Measurements from ENCODE around the gene ARHGAP10. TPM values are rescaled to one million over a fixed set of nuclear protein-coding genes. Genes with fewer than 3 reads are reported as not detected.
A peak's percentile ranks its signal among the peaks of the same experiment; 100 is the strongest.

ARHGAP10 gene
- total RNA-seq, 1 experiment from 2014 or later, result 36.9 TPM

DNA sequence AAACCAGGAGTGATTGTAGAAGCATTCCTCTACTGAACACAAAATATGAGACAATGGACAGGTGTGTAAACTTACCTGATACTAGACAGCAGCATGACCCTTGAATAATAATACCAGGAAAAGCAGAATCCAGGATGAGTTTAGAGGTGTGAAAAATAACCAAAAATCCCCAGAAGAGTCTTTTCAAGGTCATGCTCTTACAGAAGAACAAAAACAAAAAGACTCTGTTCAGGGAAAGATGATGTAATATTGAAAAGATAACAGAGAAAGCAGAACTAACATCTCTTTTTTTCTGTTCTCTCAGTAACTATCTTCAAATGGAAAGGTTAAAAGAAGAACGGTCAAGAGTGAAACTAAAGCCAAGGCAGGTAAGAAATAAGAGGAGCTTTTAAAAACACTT, 14.0 kb upstream of the ARHGAP10 start:
- H3K27ac ChIP-seq, result no peak overlapping the region
- H3K4me1 ChIP-seq (replicated peaks), result peaks cover 20% of the 10 kb centered on the region
- no peaks in the 10 kb centered on the region for H3K9me3 ChIP-seq (replicated peaks)
- H3K4me3 ChIP-seq, result no peak overlapping the region
- no peak for DNase-seq (ENCODE audit: low read depth in 1 of 2, low spot score in 2 of 2)
- H3K27me3 ChIP-seq (replicated peaks), result no peaks in the 10 kb centered on the region
- H3K36me3 ChIP-seq, result no peaks in the 10 kb centered on the region

DNA sequence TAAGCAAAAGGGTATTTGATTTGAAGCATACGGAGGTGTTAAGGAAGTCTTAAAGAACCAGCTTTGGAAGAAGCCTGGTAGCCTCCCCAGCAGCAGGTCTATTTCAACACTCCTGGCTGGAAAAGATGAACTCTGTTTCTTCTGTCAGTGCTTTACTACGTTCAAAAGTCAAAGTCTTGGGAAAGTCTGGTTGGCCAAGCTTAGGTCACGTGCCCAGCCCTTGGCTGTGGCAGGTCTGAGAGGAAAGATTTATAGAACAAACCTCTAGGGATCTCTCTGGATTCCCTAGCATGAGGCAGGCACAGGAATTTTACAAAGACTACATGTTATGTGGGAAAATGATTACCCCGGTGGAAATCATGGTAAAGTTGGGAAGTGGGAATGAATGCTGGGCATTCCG, 8.6 kb upstream of the ARHGAP10 start:
- no peaks in the 10 kb centered on the region for H3K9me3 ChIP-seq (replicated peaks)
- no peak for DNase-seq (ENCODE audit: low read depth in 1 of 2, low spot score in 2 of 2)
- no peaks in the 10 kb centered on the region for H3K27me3 ChIP-seq (replicated peaks)
- no peaks in the 10 kb centered on the region for H3K36me3 ChIP-seq
- no peak overlapping the region for H3K4me3 ChIP-seq
- H3K27ac ChIP-seq, result no peak overlapping the region
- no peaks in the 10 kb centered on the region for H3K4me1 ChIP-seq (replicated peaks)

DNA sequence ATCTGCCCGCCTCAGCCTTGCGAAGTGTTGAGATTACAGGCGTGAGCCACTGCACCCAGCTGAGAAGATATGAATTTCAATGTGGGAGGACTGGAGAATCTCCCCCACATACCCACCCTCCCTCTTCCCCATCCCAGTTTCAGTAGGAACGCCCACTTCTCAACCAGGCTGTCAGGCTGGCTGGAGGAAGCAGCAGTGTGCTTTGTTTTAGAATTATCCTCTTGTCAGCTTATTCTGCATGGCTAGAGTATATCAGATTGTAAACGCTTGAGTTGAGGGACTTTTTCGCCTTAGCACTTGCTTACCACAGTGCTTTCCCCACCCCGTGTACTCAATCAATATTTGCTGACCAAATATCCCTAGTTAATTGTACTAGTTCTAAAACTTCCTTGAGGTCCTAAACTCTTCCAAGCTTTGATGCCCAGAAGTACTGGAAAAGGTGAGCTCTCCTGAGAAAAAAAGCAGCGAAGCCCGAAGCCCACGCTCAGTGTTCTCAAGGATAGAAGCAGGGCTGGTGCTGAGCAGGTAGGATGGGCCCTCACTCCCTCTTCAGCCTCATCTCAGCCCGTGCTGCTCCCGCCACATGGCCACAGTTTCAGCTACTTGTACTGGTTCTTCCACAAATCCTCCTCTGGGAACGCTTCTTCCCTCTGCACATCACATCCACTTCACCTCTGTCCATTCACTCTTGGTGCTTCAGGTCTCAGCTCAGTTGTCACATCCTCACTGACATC, 7.3 kb upstream of the ARHGAP10 start:
- no peak overlapping the region for H3K4me3 ChIP-seq
- no peaks in the 10 kb centered on the region for H3K27me3 ChIP-seq (replicated peaks)
- H3K27ac ChIP-seq, result no peak overlapping the region
- no peaks in the 10 kb centered on the region for H3K36me3 ChIP-seq
- H3K9me3 ChIP-seq (replicated peaks), result no peaks in the 10 kb centered on the region
- DNase-seq (ENCODE audit: low read depth in 1 of 2, low spot score in 2 of 2), result no peak
- H3K4me1 ChIP-seq (replicated peaks), result no peaks in the 10 kb centered on the region

DNA sequence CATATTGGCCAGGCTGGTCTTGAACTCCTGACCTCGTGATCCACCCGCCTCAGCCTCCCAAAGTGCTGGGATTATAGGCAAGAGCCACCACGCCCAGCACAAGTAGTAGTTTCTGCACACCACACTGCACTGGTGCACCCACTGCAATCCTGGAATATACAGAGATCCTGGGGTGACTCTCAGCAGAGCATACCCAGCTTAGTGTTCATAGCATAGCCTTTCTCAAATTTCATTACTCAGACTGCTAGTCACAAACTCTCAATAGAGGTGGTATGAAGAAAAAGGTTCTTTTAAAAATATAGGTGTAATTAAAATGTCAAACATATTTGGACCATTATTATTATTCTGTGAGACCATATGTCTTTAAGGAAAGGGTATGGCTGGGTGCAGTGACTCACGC, 6.2 kb upstream of the ARHGAP10 start:
- no peak overlapping the region for H3K27ac ChIP-seq
- H3K27me3 ChIP-seq (replicated peaks), result no peaks in the 10 kb centered on the region
- no peak for DNase-seq (ENCODE audit: low read depth in 1 of 2, low spot score in 2 of 2)
- H3K4me3 ChIP-seq, result no peak overlapping the region
- no peaks in the 10 kb centered on the region; the same call in 1 of the 2 replicates for H3K4me1 ChIP-seq (replicated peaks)
- H3K9me3 ChIP-seq (replicated peaks), result no peaks in the 10 kb centered on the region
- H3K36me3 ChIP-seq, result no peaks in the 10 kb centered on the region

DNA sequence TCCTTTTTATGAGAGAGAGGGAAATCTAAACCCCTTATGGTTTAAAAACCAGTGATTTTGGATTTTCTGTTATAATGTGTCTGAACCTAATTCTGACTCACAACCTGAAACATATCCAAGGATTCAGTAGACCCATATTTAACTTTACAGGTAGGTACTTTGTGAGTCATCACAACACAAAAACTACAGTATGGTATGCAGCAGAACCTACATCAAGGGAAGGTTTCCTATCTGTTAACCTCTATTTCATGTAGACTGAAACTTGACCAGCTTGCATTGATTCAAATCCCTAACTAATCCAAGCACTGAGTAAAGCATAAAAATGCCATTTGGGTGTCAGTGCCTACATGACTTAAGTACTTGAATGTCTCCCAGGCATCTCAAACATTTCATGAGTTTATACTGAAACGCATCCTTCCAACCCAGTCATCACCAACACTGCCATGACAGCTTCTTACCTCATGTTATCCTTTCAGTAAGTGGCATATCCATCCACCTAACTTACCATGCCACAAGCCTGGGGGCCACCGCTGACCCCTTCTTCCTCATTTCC, 4.3 kb upstream of the ARHGAP10 start:
- no peak overlapping the region for H3K4me3 ChIP-seq
- DNase-seq (ENCODE audit: low read depth in 1 of 2, low spot score in 2 of 2), result no peak
- no peak overlapping the region for H3K27ac ChIP-seq
- no peaks in the 10 kb centered on the region for H3K27me3 ChIP-seq (replicated peaks)
- H3K9me3 ChIP-seq (replicated peaks), result no peaks in the 10 kb centered on the region
- peaks cover 6% of the 10 kb centered on the region for H3K36me3 ChIP-seq
- H3K4me1 ChIP-seq (replicated peaks), result peaks cover 6% of the 10 kb centered on the region

DNA sequence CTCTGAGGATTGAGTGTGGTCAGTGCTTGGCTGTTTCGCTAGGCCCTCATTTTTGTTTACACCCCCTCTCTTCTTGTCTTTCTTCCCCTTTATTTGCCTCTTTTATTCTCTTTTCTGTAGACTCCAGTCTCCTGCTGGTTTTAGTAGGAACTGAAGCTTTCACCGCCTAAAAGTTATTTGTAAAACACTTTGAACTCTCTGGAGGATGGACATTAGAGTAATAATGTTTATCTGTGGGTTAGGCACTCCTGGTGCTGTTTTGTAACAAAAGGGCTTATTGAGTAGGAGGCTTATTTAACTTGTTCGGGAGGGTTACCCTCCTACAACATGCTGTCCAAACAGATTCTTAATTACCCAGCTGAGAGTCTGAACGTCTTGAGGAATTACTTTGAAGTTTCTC, 1.6 kb upstream of the ARHGAP10 start:
- DNase-seq (ENCODE audit: low read depth in 1 of 2, low spot score in 2 of 2), result no peak
- Histone ChIP-seq H3K4me3 (no peak overlapping the region), H3K27me3 (replicated peaks) (no peaks in the 10 kb centered on the region), H3K27ac (no peak overlapping the region), H3K36me3 (peaks cover 6% of the 10 kb centered on the region), H3K9me3 (replicated peaks) (no peaks in the 10 kb centered on the region), H3K4me1 (replicated peaks) (peaks cover 27% of the 10 kb centered on the region)

DNA sequence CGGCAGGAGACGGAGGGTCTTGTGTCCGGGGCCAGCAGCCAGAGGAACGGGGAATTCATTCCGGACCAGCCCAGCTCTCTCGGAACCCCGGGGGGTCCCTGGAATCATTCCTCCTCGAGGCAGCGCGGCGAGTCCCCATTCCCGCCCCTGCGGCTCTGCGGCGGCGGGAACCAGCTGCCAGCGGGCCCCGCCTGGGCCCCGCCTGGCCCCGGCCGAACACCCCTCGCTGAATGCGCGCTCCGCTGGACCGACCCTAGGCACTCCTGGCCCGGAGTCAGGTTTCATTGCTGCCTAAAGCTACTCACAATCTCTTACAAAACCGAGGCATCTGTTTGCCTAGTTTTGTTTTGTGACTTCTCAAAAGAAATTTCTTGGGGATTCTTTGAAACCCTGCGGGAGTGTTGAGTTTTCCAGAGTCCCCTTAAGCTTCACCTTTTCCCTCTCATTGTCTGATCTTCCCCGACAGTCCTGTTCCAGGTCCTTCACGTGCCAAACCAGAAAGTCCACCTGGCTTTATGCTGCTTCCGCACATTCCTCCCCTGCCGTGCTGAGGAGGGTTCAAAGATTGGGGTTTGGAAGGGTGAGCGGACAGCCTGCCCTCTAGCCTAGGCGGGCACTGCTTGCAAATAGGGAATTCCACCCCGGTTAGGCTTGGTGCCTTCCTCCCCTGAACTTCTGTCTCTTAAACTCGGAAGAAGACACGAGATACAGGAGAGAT, 789 bp downstream of the ARHGAP10 start:
- Histone ChIP-seq H3K27ac (peak overlapping the region; percentile 73), H3K27me3 (replicated peaks) (no peaks in the 10 kb centered on the region), H3K9me3 (replicated peaks) (no peaks in the 10 kb centered on the region), H3K36me3 (peaks cover 6% of the 10 kb centered on the region), H3K4me1 (replicated peaks) (peaks cover 49% of the 10 kb centered on the region), H3K4me3 (peak overlapping the region; percentile 91)
- peak in 1 of 2 experiments; percentile 52 for DNase-seq (ENCODE audit: low read depth in 1 of 2, low spot score in 2 of 2)

DNA sequence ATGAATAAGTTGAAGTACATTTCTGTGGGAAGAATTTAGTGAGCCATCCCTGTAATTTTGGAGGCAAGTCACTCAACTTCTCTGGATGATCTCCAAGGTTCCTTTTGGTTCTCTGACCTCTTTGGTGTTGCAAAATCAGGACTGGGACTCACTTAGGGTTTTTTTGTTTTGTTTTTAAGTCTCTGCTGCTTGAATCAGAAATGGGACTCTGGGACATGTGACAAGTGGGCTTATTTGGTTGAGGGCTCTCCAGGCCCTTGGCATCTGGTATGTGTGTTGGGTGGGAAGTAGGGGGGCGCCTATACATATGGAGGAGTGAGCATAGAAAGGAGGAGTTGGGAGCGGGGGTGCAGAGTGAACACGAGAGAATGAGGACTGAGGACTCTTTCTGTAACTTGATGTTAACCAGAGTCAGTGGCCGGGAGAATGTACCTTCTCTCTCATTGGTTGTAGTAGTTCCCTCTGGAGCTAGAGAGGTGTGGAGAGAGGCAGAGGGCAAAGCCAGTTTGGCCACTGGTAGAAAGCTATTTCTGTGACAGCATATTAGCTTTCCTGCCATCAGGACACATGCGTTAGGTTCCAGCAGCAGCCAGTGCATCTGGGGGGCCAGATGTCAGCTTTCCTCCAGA, 1.9 kb downstream of the ARHGAP10 start:
- peaks cover 6% of the 10 kb centered on the region for H3K36me3 ChIP-seq
- no peak overlapping the region for H3K27ac ChIP-seq
- no peaks in the 10 kb centered on the region for H3K27me3 ChIP-seq (replicated peaks)
- peaks cover 60% of the 10 kb centered on the region for H3K4me1 ChIP-seq (replicated peaks)
- H3K9me3 ChIP-seq (replicated peaks), result no peaks in the 10 kb centered on the region
- peak overlapping the region; percentile 91 for H3K4me3 ChIP-seq
- no peak for DNase-seq (ENCODE audit: low read depth in 1 of 2, low spot score in 2 of 2)

DNA sequence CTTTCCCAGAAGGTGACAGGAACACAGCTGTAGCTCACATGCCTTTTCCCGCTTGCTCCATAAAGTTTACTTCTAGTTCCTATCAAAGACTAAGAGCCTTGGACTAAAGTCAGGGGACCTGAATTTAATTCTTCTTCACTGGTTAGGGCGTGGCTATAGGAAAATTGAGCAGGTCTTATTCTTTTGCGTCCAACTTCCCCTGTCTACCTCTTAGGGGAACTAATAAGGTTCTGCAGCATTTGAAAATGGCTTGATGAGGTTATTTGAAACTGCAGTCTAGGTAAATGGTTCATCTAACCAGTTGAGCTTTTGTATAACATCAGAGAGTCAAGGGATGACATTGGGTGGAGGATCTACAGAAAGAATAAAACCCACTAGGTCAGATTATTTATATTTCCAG, 2.6 kb downstream of the ARHGAP10 start:
- DNase-seq (ENCODE audit: low read depth in 1 of 2, low spot score in 2 of 2), result no peak
- peaks cover 67% of the 10 kb centered on the region for H3K4me1 ChIP-seq (replicated peaks)
- H3K27me3 ChIP-seq (replicated peaks), result no peaks in the 10 kb centered on the region
- H3K4me3 ChIP-seq, result no peak overlapping the region
- H3K27ac ChIP-seq, result 0 out of 2 replicates have a peak overlapping the region, but pooled peaks have one; percentile 90
- H3K36me3 ChIP-seq, result peaks cover 6% of the 10 kb centered on the region
- no peaks in the 10 kb centered on the region for H3K9me3 ChIP-seq (replicated peaks)

DNA sequence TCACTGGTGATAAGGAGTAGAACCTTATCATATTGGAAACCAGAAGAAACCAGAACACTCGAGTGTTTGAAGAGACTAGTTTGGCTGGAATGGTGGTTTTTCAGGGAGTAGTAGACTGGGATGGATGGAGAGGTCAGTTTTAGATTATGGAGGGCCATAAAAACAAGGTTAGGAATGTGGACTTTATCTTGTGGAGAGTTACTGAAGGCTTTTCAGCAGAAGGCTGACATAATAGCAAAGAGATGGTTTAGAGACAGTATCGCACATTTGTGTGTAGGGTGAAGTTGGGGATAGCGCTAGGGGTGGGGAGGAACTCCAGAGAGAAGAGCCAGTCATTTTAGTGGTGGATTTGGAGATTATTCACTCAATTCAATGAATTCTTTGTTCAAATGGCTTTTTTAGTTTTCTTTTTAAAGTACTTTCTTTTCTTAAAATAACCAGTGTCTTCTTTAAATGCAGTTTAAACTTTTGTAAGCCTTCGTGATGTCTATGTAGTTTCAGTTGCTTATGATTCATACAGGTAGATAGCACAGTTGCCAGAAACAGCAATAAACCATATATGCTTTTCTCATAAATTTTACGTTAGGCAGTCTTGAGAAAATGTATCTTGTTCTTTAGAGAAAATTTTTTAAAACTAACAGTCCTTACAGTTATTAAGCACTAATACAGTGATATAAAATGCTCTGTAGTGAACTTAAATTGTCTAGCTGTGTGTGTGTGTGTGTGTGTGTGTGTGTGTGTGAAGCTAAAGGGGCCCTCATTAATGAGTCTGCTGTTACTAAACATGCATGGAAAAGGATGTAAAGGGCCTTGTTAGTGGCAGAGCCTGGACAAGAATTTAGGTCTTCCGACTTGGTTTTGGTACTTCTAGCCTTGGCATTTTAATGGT, 3.8 kb downstream of the ARHGAP10 start:
- Histone ChIP-seq H3K27me3 (replicated peaks) (no peaks in the 10 kb centered on the region), H3K9me3 (replicated peaks) (no peaks in the 10 kb centered on the region), H3K4me3 (no peak overlapping the region), H3K36me3 (peaks cover 6% of the 10 kb centered on the region), H3K4me1 (replicated peaks) (peaks cover 79% of the 10 kb centered on the region), H3K27ac (peak overlapping the region; percentile 90)
- peak in 1 of 2 experiments; percentile 33 for DNase-seq (ENCODE audit: low read depth in 1 of 2, low spot score in 2 of 2)

DNA sequence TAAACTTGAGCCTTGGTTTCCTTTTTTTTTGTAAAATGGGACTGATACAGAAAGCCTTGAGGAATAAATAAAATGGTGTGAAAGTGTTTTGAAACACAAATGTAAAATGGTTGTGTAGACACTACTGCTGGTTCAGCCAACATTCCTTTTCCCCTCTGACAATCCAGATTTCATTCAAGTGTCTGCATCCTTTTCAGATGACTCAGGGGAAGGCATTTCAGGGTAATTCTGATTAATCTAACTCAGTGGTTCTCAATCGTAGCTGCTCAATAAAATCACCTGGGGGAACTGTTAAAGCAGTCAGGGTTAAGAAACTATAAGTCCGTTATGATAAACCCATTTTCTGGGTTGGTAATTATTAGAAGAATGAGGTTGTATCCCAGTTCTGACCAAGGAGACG, 4.6 kb downstream of the ARHGAP10 start:
- Histone ChIP-seq H3K4me1 (replicated peaks) (peaks cover 79% of the 10 kb centered on the region), H3K9me3 (replicated peaks) (no peaks in the 10 kb centered on the region), H3K27ac (peak overlapping the region; percentile 90), H3K27me3 (replicated peaks) (no peaks in the 10 kb centered on the region), H3K4me3 (peak overlapping the region; percentile 2; the same call in 1 of the 2 replicates), H3K36me3 (peaks cover 6% of the 10 kb centered on the region)
- DNase-seq (ENCODE audit: low read depth in 1 of 2, low spot score in 2 of 2), result peak; percentile 58 to 89

DNA sequence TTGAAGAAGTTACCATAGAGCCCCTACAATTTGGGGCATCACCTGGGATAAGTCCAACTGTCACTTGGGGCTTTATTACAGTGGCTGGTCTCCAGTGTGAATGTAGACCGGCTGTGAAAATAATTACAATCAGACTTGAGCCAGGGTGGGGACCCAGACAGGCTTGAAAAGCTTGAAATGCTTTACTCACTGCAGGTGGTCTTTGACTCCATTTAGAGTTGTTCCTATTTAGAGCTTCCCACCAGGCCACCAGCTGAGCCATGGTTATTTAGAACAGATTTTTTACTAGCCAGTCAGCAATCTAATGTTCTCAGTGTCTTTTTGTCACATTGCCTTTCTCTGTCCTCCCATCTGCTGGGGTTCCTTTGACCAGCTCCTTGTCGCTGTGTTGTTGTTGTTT, 5.7 kb downstream of the ARHGAP10 start:
- DNase-seq (ENCODE audit: low read depth in 1 of 2, low spot score in 2 of 2), result peak; percentile 55 to 69
- Histone ChIP-seq H3K36me3 (no peaks in the 10 kb centered on the region; the same call in 1 of the 2 replicates), H3K4me3 (no peak overlapping the region), H3K27ac (peak overlapping the region; percentile 90), H3K4me1 (replicated peaks) (peaks cover 89% of the 10 kb centered on the region), H3K9me3 (replicated peaks) (no peaks in the 10 kb centered on the region), H3K27me3 (replicated peaks) (no peaks in the 10 kb centered on the region)

DNA sequence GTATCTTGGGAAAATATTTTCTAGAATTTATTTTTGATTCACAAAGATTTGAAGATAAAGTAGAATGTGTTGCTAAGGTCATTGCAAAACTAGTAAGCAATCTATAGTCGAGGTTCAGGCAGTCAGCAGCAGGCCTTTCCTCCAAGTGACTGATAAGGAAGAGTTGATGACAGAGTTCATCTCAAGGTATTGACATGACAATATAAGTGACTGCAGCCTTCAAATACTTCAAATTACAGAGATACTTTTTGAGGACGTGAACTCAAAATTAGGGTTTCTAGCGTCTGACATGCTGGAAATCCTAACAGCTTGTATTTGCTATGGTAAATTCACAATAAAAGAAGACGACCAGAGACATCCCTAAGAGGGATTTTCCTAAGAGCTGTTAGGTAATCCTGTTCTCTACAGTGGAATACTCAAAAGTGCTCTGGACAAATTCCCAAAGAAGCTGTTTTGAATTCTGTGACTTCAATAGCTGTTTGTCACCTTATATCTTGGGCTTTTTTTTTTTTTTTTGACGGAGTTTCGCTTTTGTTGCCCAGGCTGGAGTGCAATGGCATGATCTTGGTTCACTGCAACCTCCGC, 7.4 kb downstream of the ARHGAP10 start:
- DNase-seq (ENCODE audit: low read depth in 1 of 2, low spot score in 2 of 2), result peak in 1 of 2 experiments; percentile 34
- no peaks in the 10 kb centered on the region for H3K9me3 ChIP-seq (replicated peaks)
- no peaks in the 10 kb centered on the region for H3K27me3 ChIP-seq (replicated peaks)
- no peak overlapping the region for H3K4me3 ChIP-seq
- peaks cover 85% of the 10 kb centered on the region for H3K4me1 ChIP-seq (replicated peaks)
- H3K36me3 ChIP-seq, result 0 out of 2 replicates have a peak, but pooled peaks cover 3% of the 10 kb centered on the region
- H3K27ac ChIP-seq, result peak overlapping the region; percentile 34

Data from SJSA1 (cell line).